ENCODE data around the gene ABHD16B. TPM values are rescaled to one million over a fixed set of nuclear protein-coding genes. Genes with fewer than 3 reads are reported as not detected.

The ABHD16B gene
- not detected for total RNA-seq

GRCh38 chr20:63861365-63861934 is at the start of gene ABHD16B:
ABHD16B (plus strand) TSS chr20:63861498; CDS start chr20:63861541, 43 bp downstream.
- Histone ChIP-seq H3K4me1 (peaks cover 11% of the 10 kb centered on the region), H3K27me3 (peaks cover under 1% of the 10 kb centered on the region), H3K27ac (no peak within 1 kb of the TSS), H3K9me3 (no peaks in the 10 kb centered on the region), H3K4me3 (no peak within 1 kb of the TSS), H3K9ac (ENCODE audit: low read depth in 2 of 2, low read length in 2 of 2) (no peak within 1 kb of the TSS), H3K36me3 (no peaks in the 10 kb centered on the region)
- DNase-seq, result no peak
- intact Hi-C loops (cut with DNase I), result loop anchor here (5.0 to 10.0 kb wide), 2 partner anchors 74 to 317 kb away; partner anchors contain the start of gene SRMS
- TF ChIP-seq CTCF (IDR thresholded peaks at IDR 0.05), result no peak

DNA sequence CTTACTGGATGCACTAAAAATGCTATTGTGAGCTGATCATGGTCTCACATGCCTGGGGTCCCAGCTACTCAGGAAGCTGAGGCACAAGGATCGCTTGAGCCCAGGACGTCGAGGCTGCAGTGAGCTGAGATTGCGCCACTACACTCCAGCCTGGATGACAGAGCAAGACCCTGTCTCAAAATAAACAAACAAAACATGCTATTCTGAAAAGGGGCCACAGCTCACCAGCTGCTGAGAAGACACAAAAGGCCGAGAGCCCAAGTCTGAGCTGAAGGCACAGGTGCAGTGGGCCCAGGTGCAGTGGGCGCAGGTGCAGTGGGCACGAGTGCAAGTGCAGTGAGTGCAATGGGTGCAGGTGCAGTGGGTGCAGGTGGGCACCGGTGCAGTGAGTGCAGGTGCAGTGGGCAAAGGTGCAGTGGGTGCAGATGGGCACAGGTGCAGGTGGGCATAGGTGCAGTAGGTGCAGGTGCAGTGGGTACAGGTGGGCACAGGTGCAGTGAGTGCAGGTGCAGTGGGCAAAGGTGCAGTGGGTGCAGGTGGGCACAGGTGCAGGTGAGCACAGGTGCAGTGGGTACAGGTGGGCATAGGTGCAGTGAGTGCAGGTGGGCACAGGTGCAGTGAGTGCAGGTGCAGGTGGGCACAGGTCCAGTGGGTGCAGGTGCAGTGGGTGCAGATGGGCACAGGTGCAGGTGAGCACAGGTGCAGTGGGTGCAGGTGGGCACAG is 46.2 kb upstream of the ABHD16B start:
- intact Hi-C loops (cut with DNase I), result no loop called here
- Histone ChIP-seq H3K27ac (no peak overlapping the region), H3K9me3 (no peaks in the 10 kb centered on the region), H3K4me1 (no peaks in the 10 kb centered on the region), H3K36me3 (no peaks in the 10 kb centered on the region), H3K4me3 (no peak overlapping the region), H3K27me3 (no peaks in the 10 kb centered on the region), H3K9ac (ENCODE audit: low read depth in 2 of 2, low read length in 2 of 2) (no peak overlapping the region)
- DNase-seq, result no peak
- no peak for TF ChIP-seq CTCF (IDR thresholded peaks at IDR 0.05)

DNA sequence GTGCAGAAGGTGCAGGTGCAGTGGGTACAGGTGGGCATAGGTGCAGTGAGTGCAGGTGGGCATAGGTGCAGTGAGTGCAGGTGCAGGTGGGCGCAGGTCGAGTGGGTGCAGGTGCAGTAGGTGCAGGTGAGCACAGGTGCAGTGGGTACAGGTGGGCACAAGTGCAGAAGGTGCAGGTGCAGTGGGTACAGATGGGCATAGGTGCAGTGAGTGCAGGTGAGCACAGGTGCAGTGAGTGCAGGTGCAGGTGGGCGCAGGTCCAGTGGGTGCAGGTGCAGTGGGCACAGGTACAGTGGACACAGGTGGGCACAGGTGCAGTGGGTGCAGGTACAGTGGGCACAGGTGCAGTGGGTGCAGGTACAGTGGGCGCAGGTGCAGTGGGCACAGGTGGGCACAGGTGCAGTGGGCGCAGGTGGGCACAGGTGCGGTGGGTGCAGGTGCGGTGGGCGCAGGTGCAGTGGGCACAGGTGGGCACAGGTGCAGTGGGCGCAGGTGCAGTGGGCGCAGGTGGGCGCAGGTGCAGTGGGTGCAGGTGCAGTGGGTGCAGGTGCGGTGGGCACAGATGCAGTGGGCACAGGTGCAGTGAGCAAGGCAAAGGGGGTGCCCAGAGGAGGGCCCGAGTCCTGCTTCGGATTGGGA is 45.6 kb upstream of the ABHD16B start:
- TF ChIP-seq CTCF (IDR thresholded peaks at IDR 0.05), result no peak
- Histone ChIP-seq H3K9me3 (no peaks in the 10 kb centered on the region), H3K4me3 (no peak overlapping the region), H3K36me3 (no peaks in the 10 kb centered on the region), H3K4me1 (no peaks in the 10 kb centered on the region), H3K9ac (ENCODE audit: low read depth in 2 of 2, low read length in 2 of 2) (no peak overlapping the region), H3K27me3 (no peaks in the 10 kb centered on the region), H3K27ac (no peak overlapping the region)
- DNase-seq, result no peak
- intact Hi-C loops (cut with DNase I), result no loop called here

DNA sequence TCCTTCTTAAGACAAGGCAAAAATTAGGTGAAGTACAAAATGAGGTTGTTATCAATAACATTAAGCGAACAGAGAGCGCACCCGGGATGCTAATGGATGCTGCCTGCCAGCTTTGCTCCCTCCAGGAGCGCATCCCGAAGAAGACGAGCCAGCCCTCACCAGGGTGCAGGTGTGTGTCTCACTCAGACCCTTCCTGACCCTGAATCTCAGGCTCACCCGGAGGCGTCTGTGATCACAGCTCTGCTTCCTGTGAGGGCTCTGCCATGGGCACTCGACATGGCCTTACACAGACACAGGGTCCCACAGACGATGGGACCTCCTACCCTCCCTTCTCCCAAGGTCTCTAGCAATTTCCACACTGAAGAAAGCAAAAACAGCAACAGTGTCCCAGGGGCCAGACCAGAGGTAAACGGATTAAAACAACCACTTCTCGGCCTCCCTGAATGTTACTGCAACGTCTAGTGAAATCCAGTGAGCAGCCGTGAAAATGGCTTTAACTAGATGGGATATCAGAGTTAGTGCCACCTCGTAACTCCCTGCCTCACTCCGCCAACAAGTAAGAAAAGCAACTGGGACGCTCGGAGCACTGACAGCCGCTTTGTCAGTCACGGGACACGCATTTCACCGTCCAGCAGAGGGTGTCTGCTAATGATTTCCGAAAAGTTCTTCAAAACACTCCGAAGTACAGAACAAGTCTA is 41.9 kb upstream of the ABHD16B start:
- Histone ChIP-seq H3K4me3 (peak overlapping the region; percentile 17), H3K36me3 (no peaks in the 10 kb centered on the region), H3K4me1 (no peaks in the 10 kb centered on the region), H3K27ac (no peak overlapping the region), H3K27me3 (no peaks in the 10 kb centered on the region), H3K9ac (ENCODE audit: low read depth in 2 of 2, low read length in 2 of 2) (peak overlapping the region in 1 of 2 donors; percentile 21), H3K9me3 (no peaks in the 10 kb centered on the region)
- DNase-seq, result no peak
- TF ChIP-seq CTCF (IDR thresholded peaks at IDR 0.05), result peak; percentile 19
- intact Hi-C loops (cut with DNase I), result no loop called here

DNA sequence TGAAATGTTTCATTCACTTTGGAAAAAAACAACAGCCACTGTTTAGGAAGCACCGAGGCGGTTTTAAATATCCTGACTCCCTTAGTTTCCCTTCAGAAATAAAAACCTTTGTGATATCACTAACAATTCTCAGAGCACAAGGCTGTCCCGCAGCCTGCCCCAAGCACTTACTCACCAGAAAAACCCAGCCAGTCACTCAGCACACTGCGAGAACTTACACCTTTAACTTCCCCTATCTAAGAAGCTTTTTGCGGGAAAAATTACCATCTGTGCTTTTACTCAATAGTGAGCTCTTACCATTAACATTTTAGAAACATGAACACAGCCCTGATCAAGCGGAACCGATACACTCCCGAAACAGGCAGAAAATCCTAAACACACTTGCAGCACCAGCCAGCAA is 39.5 kb upstream of the ABHD16B start:
- no peak overlapping the region for H3K9ac ChIP-seq (ENCODE audit: low read depth in 2 of 2, low read length in 2 of 2)

More for the DNA sequence above, 39.5 kb upstream of the ABHD16B start:
- no peak for TF ChIP-seq CTCF (IDR thresholded peaks at IDR 0.05)
- Histone ChIP-seq H3K4me3 (no peak overlapping the region), H3K4me1 (no peaks in the 10 kb centered on the region), H3K9me3 (no peaks in the 10 kb centered on the region), H3K27ac (no peak overlapping the region), H3K36me3 (no peaks in the 10 kb centered on the region), H3K27me3 (no peaks in the 10 kb centered on the region)
- intact Hi-C loops (cut with DNase I), result no loop called here
- DNase-seq, result no peak

Measured in colonic mucosa (tissue), 4 donors.